ENCODE data around the gene RTRAF. TPM values are rescaled to one million over a fixed set of nuclear protein-coding genes. Genes with fewer than 3 reads are reported as not detected.

The RTRAF gene
- total and polyA plus RNA-seq, 2 of the 8 experiments (the other 6 are each of a cell fraction or from before 2014, with no cell fraction given): 149 to 359 TPM

GRCh38 chr14:52051251-52051650 is 61.9 kb downstream of the RTRAF start (continued):
- TF ChIP-seq CHD7 (IDR thresholded peaks at IDR 0.05; ENCODE audit: insufficient replicate concordance, low read length) (no peak), ASH2L (IDR thresholded peaks at IDR 0.05; ENCODE audit: low read length) (no peak), NRF1 (IDR thresholded peaks at IDR 0.05; ENCODE audit: low read depth, low read length) (no peak), CHD1 (IDR thresholded peaks at IDR 0.05; ENCODE audit: low read depth, low read length) (no peak), POLR2A (IDR thresholded peaks at IDR 0.05; ENCODE audit: control extremely low read depth in 1 of 2, low read depth in 2 of 2, low read length in 2 of 2) (no peak), PHF8 (conservative IDR thresholded peaks at IDR 0.05; ENCODE audit: low read depth, low read length) (no peak), E2F6 (IDR thresholded peaks at IDR 0.05) (no peak), BACH1 (IDR thresholded peaks at IDR 0.05; ENCODE audit: low read length) (no peak), SP2 (IDR thresholded peaks at IDR 0.05; ENCODE audit: low read length) (no peak)

Measured in H1 (cell line).